ENCODE data around the gene PARD3. TPM values are rescaled to one million over a fixed set of nuclear protein-coding genes. Genes with fewer than 3 reads are reported as not detected.
A peak's percentile ranks its signal among the peaks of the same experiment; 100 is the strongest.

The PARD3 gene
- total RNA-seq, 2 donors from 2014 or later: 59.6 to 74.6 TPM

- Histone ChIP-seq H3K36me3 (ENCODE audit: control insufficient read depth, insufficient read depth, low read length) (no peaks in the 10 kb centered on the region), H3K9me3 (ENCODE audit: control insufficient read depth, low read length) (no peaks in the 10 kb centered on the region), H3K27me3 (ENCODE audit: control insufficient read depth, insufficient read depth, low read length, poor library complexity, severe bottlenecking) (no peaks in the 10 kb centered on the region), H3K4me1 (ENCODE audit: control insufficient read depth, insufficient read depth, low read length) (no peaks in the 10 kb centered on the region), H3K4me3 (ENCODE audit: low read length) (no peak overlapping the region), H3K27ac (ENCODE audit: low read depth, low read length) (no peak overlapping the region), H3K9ac (ENCODE audit: extremely low read depth, low read length, poor library complexity, severe bottlenecking) (no peak overlapping the region)
- no peaks in the 10 kb centered on the region for H3K27me3 Mint-ChIP-seq (ENCODE audit: insufficient read depth)
- no peaks in the 10 kb centered on the region for H3K9me3 Mint-ChIP-seq
- DNase-seq: no peak
- 94 to 98% methylated on average over 3 to 6 of the region's 6 CpGs for WGBS, 2 experiments (ENCODE audit: insufficient coverage in 1 of 2, insufficient read length in 1 of 2)
- peaks cover 18% of the 10 kb centered on the region for H3K4me1 Mint-ChIP-seq
- no peak overlapping the region for H3K4me3 Mint-ChIP-seq
- H3K27ac Mint-ChIP-seq: no peak overlapping the region
- TF ChIP-seq CTCF (conservative IDR thresholded peaks at IDR 0.05): no peak
- no peaks in the 10 kb centered on the region for H3K36me3 Mint-ChIP-seq (ENCODE audit: low read depth)
Observed at GRCh38 chr10:34580214-34580613, 234.9 kb downstream of the PARD3 start.

GRCh38 chr10:34578468-34578867, 236.6 kb downstream of the PARD3 start:
- H3K4me1 ChIP-seq (ENCODE audit: control insufficient read depth, insufficient read depth, low read length): no peaks in the 10 kb centered on the region

DNA sequence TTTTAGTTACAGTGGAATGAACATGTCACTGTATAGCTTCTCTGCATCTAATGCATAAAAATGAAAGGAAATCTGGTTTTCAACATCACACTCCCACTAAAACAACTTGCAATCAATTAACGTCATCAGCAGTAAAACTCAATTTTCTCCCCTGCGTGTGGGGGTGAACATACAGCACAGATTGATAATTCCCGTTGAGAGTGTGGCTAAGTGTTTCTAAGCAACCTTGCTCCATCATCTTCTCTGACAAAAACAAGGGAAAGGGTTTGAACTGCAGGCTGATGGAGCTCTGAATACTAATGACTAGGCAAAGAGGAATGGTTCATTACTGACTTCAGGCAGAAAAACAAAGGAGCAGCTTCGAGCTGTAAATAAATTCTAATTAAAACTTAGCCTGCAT, 238.3 kb downstream of the PARD3 start:
- Mint-ChIP-seq H3K27me3 (ENCODE audit: insufficient read depth) (no peaks in the 10 kb centered on the region), H3K36me3 (ENCODE audit: low read depth) (no peaks in the 10 kb centered on the region), H3K9me3 (no peaks in the 10 kb centered on the region), H3K4me3 (no peak overlapping the region), H3K4me1 (peaks cover 34% of the 10 kb centered on the region), H3K27ac (no peak overlapping the region)
- Histone ChIP-seq H3K27me3 (ENCODE audit: control insufficient read depth, insufficient read depth, low read length, poor library complexity, severe bottlenecking) (no peaks in the 10 kb centered on the region), H3K36me3 (ENCODE audit: control insufficient read depth, insufficient read depth, low read length) (no peaks in the 10 kb centered on the region), H3K9ac (ENCODE audit: extremely low read depth, low read length, poor library complexity, severe bottlenecking) (no peak overlapping the region), H3K27ac (ENCODE audit: low read depth, low read length) (peak overlapping the region; percentile 5), H3K4me3 (ENCODE audit: low read length) (no peak overlapping the region), H3K9me3 (ENCODE audit: control insufficient read depth, low read length) (no peaks in the 10 kb centered on the region), H3K4me1 (ENCODE audit: control insufficient read depth, insufficient read depth, low read length) (peaks cover 9% of the 10 kb centered on the region)
- DNase-seq: no peak
- WGBS, 2 experiments (ENCODE audit: insufficient coverage in 1 of 2, insufficient read length in 1 of 2): 70 to 87% methylated on average over 2 to 4 of the region's 4 CpGs
- TF ChIP-seq CTCF (conservative IDR thresholded peaks at IDR 0.05): no peak

More at GRCh38 chr10:34578468-34578867, 236.6 kb downstream of the PARD3 start:
- no peaks in the 10 kb centered on the region for H3K36me3 ChIP-seq (ENCODE audit: control insufficient read depth, insufficient read depth, low read length)
- Mint-ChIP-seq H3K27me3 (ENCODE audit: insufficient read depth) (no peaks in the 10 kb centered on the region), H3K9me3 (no peaks in the 10 kb centered on the region), H3K4me1 (peaks cover 25% of the 10 kb centered on the region), H3K36me3 (ENCODE audit: low read depth) (no peaks in the 10 kb centered on the region), H3K27ac (no peak overlapping the region), H3K4me3 (no peak overlapping the region)
- no peak overlapping the region for H3K4me3 ChIP-seq (ENCODE audit: low read length)
- DNase-seq: no peak
- no peaks in the 10 kb centered on the region for H3K27me3 ChIP-seq (ENCODE audit: control insufficient read depth, insufficient read depth, low read length, poor library complexity, severe bottlenecking)
- H3K27ac ChIP-seq (ENCODE audit: low read depth, low read length): no peak overlapping the region
- TF ChIP-seq CTCF (conservative IDR thresholded peaks at IDR 0.05): no peak
- H3K9me3 ChIP-seq (ENCODE audit: control insufficient read depth, low read length): no peaks in the 10 kb centered on the region
- no peak overlapping the region for H3K9ac ChIP-seq (ENCODE audit: extremely low read depth, low read length, poor library complexity, severe bottlenecking)
- WGBS, 2 experiments (ENCODE audit: insufficient coverage in 1 of 2, insufficient read length in 1 of 2): 80 to 95% methylated on average over 1 of the region's 1 CpG

Measured in endodermal cell (in vitro differentiated cells).